HepG2 (cell line): Measurements from ENCODE around the gene RAET1L. TPM values are rescaled to one million over a fixed set of nuclear protein-coding genes. Genes with fewer than 3 reads are reported as not detected.

Experiments used
- ATAC-seq: fragments of 200-7000 bp; cut with Tn5 transposase; 3 replicates; pipeline ENCODE4 v1.9.1; 2020; ENCODE audit warnings: mild to moderate bottlenecking, moderate library complexity
- BruUV-seq: library from RNA; stranded (reverse); fragments of 400-500 nt; replicated peaks from 2 replicates; lab custom pipeline; 2021; lab: Mats Ljungman, UMichigan
- CTCF ChIA-PET: fragments of 300-600 bp; formaldehyde crosslinking; extraction: SDS; loops from one replicate; lab custom pipeline; 2021; ENCODE audit warnings: low total read pairs, inconsistent platforms, low intra/inter-chr PET ratio; lab: Yijun Ruan, JAX
- POLR2A ChIA-PET: fragments of 350-600 bp; sonication (Branson Sonifier 250); formaldehyde crosslinking; loops from one replicate; lab custom pipeline; 2020; ENCODE audit warnings: antibody characterized with exemption, inconsistent platforms; lab: Yijun Ruan, JAX
- DNase-seq: peaks from one replicate; pipeline ENCODE4 v3.0.0-alpha.2; 2015; ENCODE audit warnings: low spot score
- FAIRE-seq: peaks from 3 replicates; lab custom pipeline; 2011; peaks lifted over from hg19 to GRCh38; lab: Jason Lieb, UNC
- H2AFZ ChIP-seq: one replicate; pipeline ENCODE4 v1.6.1; 2011; ENCODE audit warnings: low read length, inconsistent platforms
- H3K27ac ChIP-seq: fragments of 300-600 bp; 3 replicates; pipeline ENCODE4 v1.8.0; 2011; ENCODE audit warnings: mixed run types, mild to moderate bottlenecking, mixed read lengths, low read length, inconsistent platforms; ENCODE audit not compliant: insufficient read depth; ENCODE audit errors: extremely low read length
- H3K27me3 ChIP-seq, 2 experiments: fragments of 200-600 bp in 1 of 2; 2 replicates in 1 of 2; 3 replicates in 1 of 2; pipeline versions ENCODE4 v1.6.0 to v1.8.0; 2011; ENCODE audit warnings: low read length in 2 of 2, mild to moderate bottlenecking in 2 of 2, moderate library complexity in 2 of 2, inconsistent platforms in 1 of 2; ENCODE audit not compliant: insufficient read depth in 2 of 2, control insufficient read depth in 1 of 2
- H3K36me3 ChIP-seq, 2 experiments: fragments of 200-600 bp in 1 of 2; replicated peaks in 1 of 2; 2 replicates in 1 of 2; 3 replicates in 1 of 2; pipeline versions ENCODE4 v1.5.1 to v1.8.0; 2011; ENCODE audit warnings: low read length in 2 of 2, inconsistent platforms in 1 of 2; ENCODE audit not compliant: insufficient read depth in 2 of 2, control insufficient read depth in 1 of 2
- H3K4me1 ChIP-seq: 2 replicates; pipeline ENCODE4 v1.5.1; 2012; ENCODE audit warnings: low read length, inconsistent platforms; ENCODE audit not compliant: insufficient read depth
- H3K4me2 ChIP-seq: 2 replicates; pipeline ENCODE4 v1.6.0; 2011; ENCODE audit warnings: low read depth, low read length, inconsistent platforms
- H3K4me3 ChIP-seq, 3 experiments: fragments of 200-600 bp in 1 of 3; sonication (generic), shearing (Covaris generic) in 1 of 3; replicated peaks in 1 of 3; 2 replicates each; pipeline ENCODE4 v1.5.1; 2011 to 2016; ENCODE audit warnings: low read length in 3 of 3, inconsistent platforms in 2 of 3, low read depth in 2 of 3, mild to moderate bottlenecking in 2 of 3, control low read depth in 1 of 3, mixed read lengths in 1 of 3; ENCODE audit not compliant: insufficient read depth in 1 of 3
- H3K79me2 ChIP-seq: one replicate; pipeline ENCODE4 v1.6.1; 2011; ENCODE audit warnings: low read length, inconsistent platforms; ENCODE audit not compliant: insufficient read depth
- H3K9ac ChIP-seq: 2 replicates; pipeline ENCODE4 v1.6.0; 2011; ENCODE audit warnings: mild to moderate bottlenecking, low read depth, low read length, inconsistent platforms; ENCODE audit not compliant: insufficient read depth
- H3K9me3 ChIP-seq: 2 replicates; pipeline ENCODE4 v1.5.1; 2012; ENCODE audit warnings: mild to moderate bottlenecking, low read length
- H4K20me1 ChIP-seq: 2 replicates; pipeline ENCODE4 v1.6.0; 2011; ENCODE audit warnings: inconsistent platforms, mild to moderate bottlenecking, low read length, moderate library complexity; ENCODE audit not compliant: insufficient read depth
- CTCF ChIP-seq: sonication (generic); formaldehyde crosslinking; IDR thresholded peaks from 2 replicates; pipeline ENCODE4 v1.5.0; 2020; ENCODE audit warnings: mild to moderate bottlenecking, missing genetic modification reagents, moderate library complexity
- ETV5 ChIP-seq: IDR thresholded peaks from 2 replicates; pipeline ENCODE4 v1.6.1; 2018; ENCODE audit warnings: missing biosample characterization, missing genetic modification reagents, inconsistent platforms, borderline replicate concordance
- XRCC5 ChIP-seq: fragments of 200-400 bp; formaldehyde crosslinking; optimal IDR thresholded peaks from 2 replicates; pipeline ENCODE3; 2017; ENCODE audit warnings: mild to moderate bottlenecking, low read length
- whole genome bisulfite sequencing: methylation state at CpG from one replicate; pipeline ENCODE4 v1.1.6; 2017; ENCODE audit warnings: low lambda C conversion rate; 5-methylcytosine and 5-hydroxymethylcytosine counted together
- in situ Hi-C: cut with HindIII; loops from 2 replicates; pipeline ENCODE4 v1.10.0; 2017; ENCODE audit warnings: low pct_unique_long_range_greater_than_20kb; ENCODE audit not compliant: extremely low pct_ligation_motif_present
- intact Hi-C: fragments of 100-400 bp; cut with micrococcal nuclease; formaldehyde crosslinking; loops from one replicate; pipeline ENCODE4 v1.10.0; 2022; ENCODE audit not compliant: unreplicated experiment
- polyA plus RNA-seq, 8 experiments: library from polyadenylated mRNA; depleted of rRNA in 3 of 8; stranded (reverse) in 7 of 8; unstranded in 1 of 8; fragments of >200 nt; fragmentation: Illumina TruSeq in 4 of 8; extraction: Trizol in 4 of 8; gene quantifications; 2 replicates each; pipeline versions ENCODE4 v1.2.1 to v1.2.3, GENCODE V29; 2011 to 2016; ENCODE audit warnings: low read depth in 4 of 8, missing spikeins in 1 of 8, mixed read lengths in 1 of 8; ENCODE audit not compliant: insufficient read depth in 1 of 8
- total RNA-seq, 5 experiments: library from RNA; depleted of rRNA; stranded (reverse); fragments of >200 nt; fragmentation: Illumina TruSeq; extraction: Trizol; gene quantifications; 2 replicates each; pipeline ENCODE4 v1.2.3, GENCODE V29; 2016; ENCODE audit warnings: low read depth in 1 of 5

Gene RAET1L
- total and polyA plus RNA-seq, 2 of the 13 experiments (the other 11 are each of a cell fraction or from before 2014, with no cell fraction given): not detected

GRCh38 chr6:150006961-150007464 lies 18.3 kb downstream of the RAET1L start:
- Histone ChIP-seq H3K9ac (no peak overlapping the region), H3K27me3 (peaks cover 5 to 39% of the 10 kb centered on the region in 2 experiments; a peak in 4 of 5 replicates), H2AFZ (no peak overlapping the region), H3K27ac (no peak overlapping the region), H3K4me2 (no peak overlapping the region), H3K79me2 (no peaks in the 10 kb centered on the region), H3K4me1 (peaks cover 13% of the 10 kb centered on the region; the same call in 1 of the 2 replicates), H3K36me3 (no peaks in the 10 kb centered on the region), H4K20me1 (no peaks in the 10 kb centered on the region), H3K9me3 (no peaks in the 10 kb centered on the region), H3K4me3 (no peak overlapping the region)
- 62% methylated on average over 7 of the region's 7 CpGs for WGBS
- no TSS peak for BruUV-seq
- ChIA-PET CTCF (interaction anchor here (0.8 to 2.4 kb wide), 2 partner anchors 10 to 73 kb away, joined by 4 to 8 read pairs; no protein-coding TSS in a partner anchor), POLR2A (no interaction called here)
- intact Hi-C loops: no loop called here
- in situ Hi-C loops: loop anchor here (5.0 to 10.0 kb wide), 2 partner anchors 70 to 162 kb away; no protein-coding TSS in a partner anchor
- peak; percentile 33 for TF ChIP-seq XRCC5
- TF ChIP-seq ETV5 (CRISPR knock-in tag): no peak
- TF ChIP-seq CTCF (CRISPR knock-in tag): peak; percentile 45
- FAIRE-seq (no peak), DNase-seq (no peak), ATAC-seq (peak; percentile 43)
